ENCODE results near the gene GLYATL1.

Gene GLYATL1

GRCh38 chr11:58927393-58928106 is 11.7 kb upstream of the GLYATL1 start:
- DNase-seq: no peak

- DNase-seq: no peak
Measured at GRCh38 chr11:58928107-58928499, 11.2 kb upstream of the GLYATL1 start.

GRCh38 chr11:58928691-58929090 is 10.6 kb upstream of the GLYATL1 start:
- DNase-seq: no peak

GRCh38 chr11:58930926-58931325 is 8.4 kb upstream of the GLYATL1 start:
- DNase-seq: no peak

- no peak for DNase-seq
Measured at GRCh38 chr11:58933661-58934060, 5.6 kb upstream of the GLYATL1 start.

GRCh38 chr11:58934945-58935513 is 4.3 kb upstream of the GLYATL1 start:
- DNase-seq: no peak

GRCh38 chr11:58938398-58938797 is 890 bp upstream of the GLYATL1 start:
- DNase-seq: no peak

GRCh38 chr11:58940028-58940427 is 740 bp downstream of the GLYATL1 start:
- no peak for DNase-seq

- DNase-seq: no peak
Measured at GRCh38 chr11:58941838-58942237, 2.5 kb downstream of the GLYATL1 start.

GRCh38 chr11:58945663-58946062 is 6.4 kb downstream of the GLYATL1 start:
- no peak for DNase-seq

- no peak for DNase-seq
Measured at GRCh38 chr11:58949184-58949583, 9.9 kb downstream of the GLYATL1 start.

- DNase-seq: no peak
Measured at GRCh38 chr11:58957922-58958321, 18.6 kb downstream of the GLYATL1 start.

- peak in 1 of 2 experiments; percentile 3 for DNase-seq
Measured at GRCh38 chr11:58958500-58958899, 19.2 kb downstream of the GLYATL1 start.

- no peak for DNase-seq
Measured at GRCh38 chr11:58963551-58964104, 24.3 kb downstream of the GLYATL1 start.

- no peak for DNase-seq
Measured at GRCh38 chr11:58965246-58965985, 26.1 kb downstream of the GLYATL1 start.

GRCh38 chr11:58968251-58968711 is 29.0 kb downstream of the GLYATL1 start:
- DNase-seq: no peak

GRCh38 chr11:58977470-58977869 is 38.2 kb downstream of the GLYATL1 start:
- no peak for DNase-seq

GRCh38 chr11:58979222-58979621 is 39.9 kb downstream of the GLYATL1 start:
- DNase-seq: no peak

- DNase-seq: no peak
Measured at GRCh38 chr11:58980159-58980843, 41.0 kb downstream of the GLYATL1 start.

GRCh38 chr11:58992489-58992888 is 53.2 kb downstream of the GLYATL1 start:
- DNase-seq: no peak

- no peak for DNase-seq
Measured at GRCh38 chr11:58994171-58994570, 54.9 kb downstream of the GLYATL1 start.

- DNase-seq: no peak
Measured at GRCh38 chr11:58998480-58999290, 59.4 kb downstream of the GLYATL1 start.
